Hindlimb muscle (tissue), 1 donor: Measurements from ENCODE around the gene INSYN1. TPM values are rescaled to one million over a fixed set of nuclear protein-coding genes. Genes with fewer than 3 reads are reported as not detected.
"Not testable (repeated sequence)": the region's sequence is repeated elsewhere in the genome, so short reads cannot be mapped to it uniquely, and the experiment has no call there.

Source experiments
- DNase-seq: peaks from one replicate; pipeline ENCODE4 v3.0.0-alpha.2; 2013
- polyA plus RNA-seq: library from polyadenylated mRNA; unstranded; fragments of 120-200 nt; gene quantifications from one replicate; pipeline ENCODE4 v1.2.1, GENCODE V29; 2013; ENCODE audit not compliant: insufficient read length

The INSYN1 gene
- polyA plus RNA-seq, 1 donor: 4.3 TPM

DNA sequence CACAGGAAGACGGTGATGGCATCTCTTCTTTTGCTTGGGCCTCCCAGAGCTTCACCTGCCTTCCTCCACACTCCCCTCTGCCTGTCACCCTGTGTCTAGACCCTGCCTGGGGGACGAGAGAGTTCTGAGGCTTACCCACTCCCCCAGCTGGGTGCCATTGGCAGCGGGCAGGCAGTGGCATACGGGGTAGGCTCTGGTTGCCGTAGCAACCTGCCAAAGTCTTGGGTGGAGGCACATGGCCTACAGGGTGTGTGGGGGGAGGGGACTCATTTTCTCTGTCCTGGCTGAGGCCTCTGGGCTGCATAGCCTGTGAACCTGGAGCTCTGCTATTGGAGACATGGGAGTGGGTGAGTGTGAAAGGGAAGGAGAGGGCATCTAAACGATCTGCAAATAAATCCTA lies 4.4 kb downstream of the INSYN1 start:
- DNase-seq: no peak

DNA sequence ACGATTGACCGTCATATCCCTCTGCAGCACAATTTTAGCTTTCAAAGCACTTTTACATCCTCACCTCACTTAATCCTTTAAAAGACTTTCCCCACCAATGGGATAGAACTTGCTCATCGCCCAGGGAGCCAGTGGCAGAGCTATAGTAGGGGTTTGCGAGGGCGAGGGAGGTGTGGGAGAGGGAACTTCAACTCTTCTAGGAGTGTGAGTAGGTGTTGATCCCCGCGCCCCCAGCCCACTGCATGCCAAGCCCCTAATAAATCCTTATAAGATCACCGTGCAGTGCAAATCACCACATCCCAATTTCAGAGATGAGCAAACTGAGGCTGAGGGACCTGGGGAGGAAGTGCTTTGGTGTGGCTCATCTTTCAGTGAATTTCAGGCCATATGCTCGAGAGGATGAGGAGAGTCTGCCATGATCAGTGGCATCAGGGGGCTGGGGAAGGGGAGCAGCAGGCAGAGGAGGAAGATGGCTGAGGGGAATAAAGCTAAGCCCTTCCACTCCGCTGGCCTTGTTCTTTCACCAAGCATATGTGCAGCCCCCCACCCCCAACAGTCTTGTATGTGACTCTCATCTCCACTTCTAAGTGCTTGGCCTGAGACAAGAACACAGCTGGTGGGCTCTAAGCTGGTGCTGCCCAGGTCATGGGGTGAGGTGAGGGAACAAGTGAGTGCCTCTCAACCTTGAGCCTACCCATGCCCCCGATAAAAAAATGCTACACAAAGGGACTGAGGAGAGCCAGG lies 5.1 kb downstream of the INSYN1 start:
- DNase-seq: no peak

DNA sequence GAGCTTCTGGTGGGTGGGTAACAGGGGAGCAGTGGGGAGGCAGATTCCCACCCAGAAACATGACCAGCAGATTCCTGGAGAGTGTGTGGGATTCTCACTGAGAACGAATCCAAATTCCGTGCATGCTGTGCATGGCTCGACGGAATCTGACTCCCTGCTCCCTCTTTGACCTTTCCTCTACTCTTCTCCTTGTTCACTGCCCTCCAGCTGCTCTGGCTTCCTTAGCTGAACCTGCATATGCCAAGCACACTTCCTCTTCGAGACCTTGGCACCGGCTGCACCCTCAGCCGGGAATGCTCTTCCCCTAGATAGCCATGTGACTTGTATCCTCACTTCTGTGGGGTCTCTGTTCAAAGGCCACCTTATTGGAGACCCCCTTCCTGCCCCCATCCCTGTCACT lies 6.3 kb downstream of the INSYN1 start:
- DNase-seq: no peak

DNA sequence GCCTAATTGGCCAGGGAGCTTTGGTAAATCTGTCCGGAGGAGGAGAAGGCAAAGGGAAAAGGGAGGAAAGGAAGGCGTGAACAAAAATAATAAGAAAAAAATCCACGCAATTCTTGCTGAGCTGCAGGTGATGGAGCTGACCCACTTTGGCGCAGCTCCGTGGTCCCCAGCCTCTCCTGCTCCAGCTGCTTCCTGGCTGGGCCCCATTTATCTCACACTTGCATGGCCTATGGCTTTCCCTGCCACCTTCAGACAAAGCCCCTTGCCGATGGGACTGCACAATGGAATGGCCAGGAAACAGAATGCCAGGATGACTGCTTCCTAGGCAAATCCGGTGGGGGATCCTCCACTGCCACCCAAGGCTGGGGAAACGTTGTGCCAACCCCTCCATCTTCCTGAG lies 6.9 kb downstream of the INSYN1 start:
- DNase-seq: no peak

DNA sequence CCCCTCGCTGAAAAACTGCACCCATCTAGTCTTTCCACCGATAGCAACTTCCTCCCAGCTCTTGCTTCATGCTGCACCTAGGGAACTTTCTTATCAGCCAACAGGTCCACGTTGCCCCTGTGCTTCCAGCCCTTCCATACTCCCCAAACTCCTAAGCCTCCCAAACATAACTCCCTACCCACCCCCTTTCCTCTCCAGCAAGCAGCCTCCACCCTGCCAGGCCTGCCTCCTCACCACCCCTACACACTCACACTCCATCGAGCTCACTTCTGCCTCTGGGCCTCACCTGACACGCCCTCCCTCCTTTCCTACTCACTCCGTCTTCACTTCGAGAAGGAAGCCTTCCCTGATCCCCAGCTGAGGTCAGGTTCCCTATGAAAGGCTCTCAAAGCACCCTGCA lies 8.1 kb downstream of the INSYN1 start:
- DNase-seq: no peak

- DNase-seq: no peak
Observed at GRCh38 chr15:73744293-73744692, 8.9 kb downstream of the INSYN1 start.

DNA sequence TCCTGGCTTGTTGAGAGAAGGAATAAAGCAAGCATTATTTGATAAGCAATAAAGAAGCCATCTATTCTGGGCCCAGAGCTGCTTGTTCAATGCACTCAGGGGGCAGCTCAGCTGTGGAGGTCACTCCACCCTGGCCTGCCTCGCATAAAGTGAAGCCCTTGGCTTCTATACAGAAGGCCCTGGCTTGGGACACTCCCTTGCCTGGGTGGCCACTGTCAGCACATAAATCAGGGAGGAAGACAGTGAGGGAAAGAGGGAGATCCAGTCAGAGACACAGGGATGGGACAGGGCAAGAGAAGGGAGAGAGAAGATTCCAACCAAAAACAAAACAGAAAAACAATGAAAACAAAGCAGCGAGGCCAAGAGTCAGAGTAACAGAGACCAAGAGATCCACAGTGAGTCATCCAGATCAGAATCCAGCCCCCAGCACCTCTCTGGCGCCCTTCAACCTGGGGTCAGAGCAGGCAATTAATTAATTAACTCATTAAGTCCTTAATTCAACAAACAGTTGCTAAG lies 11.8 kb downstream of the INSYN1 start:
- DNase-seq: no peak

GRCh38 chr15:73740152-73741048 lies 12.8 kb downstream of the INSYN1 start:
- DNase-seq: no peak

DNA sequence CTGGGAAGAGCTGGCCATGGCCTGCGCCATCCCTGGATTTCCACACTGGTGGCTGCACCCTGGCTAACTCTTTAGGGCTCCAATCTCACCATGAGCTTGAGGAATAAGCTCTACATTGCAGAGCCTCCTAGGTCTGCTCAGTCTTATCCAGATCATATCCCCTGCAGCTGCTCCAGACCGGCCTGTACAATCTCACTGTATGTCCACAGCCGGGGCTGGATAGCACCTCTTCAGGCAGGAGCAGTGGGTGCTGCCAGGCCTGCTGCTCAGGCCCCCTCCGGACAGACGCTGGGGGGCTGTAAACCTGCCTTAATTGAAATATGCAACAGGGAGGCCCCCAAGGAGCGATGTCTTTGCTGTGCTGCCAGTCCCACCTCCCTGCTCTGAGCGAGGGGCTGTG lies 15.6 kb downstream of the INSYN1 start:
- DNase-seq: no peak

- DNase-seq: no peak
Observed at GRCh38 chr15:73732930-73733329, 20.2 kb downstream of the INSYN1 start.

GRCh38 chr15:73732051-73732450 lies 21.1 kb downstream of the INSYN1 start:
- DNase-seq: not testable (repeated sequence)

GRCh38 chr15:73727330-73727976 lies 25.7 kb downstream of the INSYN1 start:
- DNase-seq: no peak

- no peak for DNase-seq
Observed at GRCh38 chr15:73724212-73724611, 28.9 kb downstream of the INSYN1 start.

DNA sequence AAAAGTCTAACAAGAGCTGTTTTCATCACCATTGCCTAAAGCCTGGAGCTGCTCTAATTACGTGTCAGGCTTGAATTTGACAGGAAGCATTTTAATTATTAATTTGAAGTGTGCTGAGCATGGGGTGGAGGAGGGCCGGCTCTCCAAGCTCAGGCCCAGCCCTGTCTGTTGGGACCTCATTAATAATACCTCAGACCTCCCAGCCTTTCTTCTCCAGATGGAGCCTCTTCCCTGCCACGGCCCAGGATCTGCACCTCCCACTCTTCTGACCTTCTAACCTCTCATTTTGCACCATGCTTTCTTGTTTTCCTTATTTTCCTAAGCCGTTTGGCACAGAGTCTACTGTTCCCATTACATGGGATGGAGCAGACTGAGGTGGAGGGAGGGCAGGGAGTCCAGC lies 30.0 kb downstream of the INSYN1 start:
- DNase-seq: no peak

DNA sequence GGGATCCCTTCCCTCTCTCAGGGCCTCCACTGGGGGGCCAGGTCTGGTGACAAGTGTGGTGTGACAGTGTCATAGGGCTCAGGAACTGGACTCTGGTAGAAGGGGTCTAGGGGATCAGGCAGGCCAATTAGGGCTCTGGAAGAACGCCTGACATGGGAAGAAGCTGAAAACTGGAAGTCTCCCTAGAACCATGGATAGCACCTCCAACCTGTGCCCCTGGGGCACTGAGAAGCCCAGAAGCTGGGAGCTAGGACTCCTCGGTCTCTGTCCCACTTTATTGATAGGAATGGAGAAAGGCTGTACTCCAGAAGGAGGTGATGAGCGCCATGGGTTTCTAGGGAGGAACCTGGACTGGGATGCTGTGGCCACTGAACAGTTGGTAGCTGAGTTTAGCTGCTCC lies 30.7 kb downstream of the INSYN1 start:
- DNase-seq: no peak

- DNase-seq: no peak
Observed at GRCh38 chr15:73718694-73719093, 34.5 kb downstream of the INSYN1 start.

GRCh38 chr15:73717802-73718201 lies 35.3 kb downstream of the INSYN1 start:
- no peak for DNase-seq

GRCh38 chr15:73717206-73717605 lies 35.9 kb downstream of the INSYN1 start:
- DNase-seq: no peak

GRCh38 chr15:73716417-73716816 lies 36.7 kb downstream of the INSYN1 start:
- no peak for DNase-seq

DNA sequence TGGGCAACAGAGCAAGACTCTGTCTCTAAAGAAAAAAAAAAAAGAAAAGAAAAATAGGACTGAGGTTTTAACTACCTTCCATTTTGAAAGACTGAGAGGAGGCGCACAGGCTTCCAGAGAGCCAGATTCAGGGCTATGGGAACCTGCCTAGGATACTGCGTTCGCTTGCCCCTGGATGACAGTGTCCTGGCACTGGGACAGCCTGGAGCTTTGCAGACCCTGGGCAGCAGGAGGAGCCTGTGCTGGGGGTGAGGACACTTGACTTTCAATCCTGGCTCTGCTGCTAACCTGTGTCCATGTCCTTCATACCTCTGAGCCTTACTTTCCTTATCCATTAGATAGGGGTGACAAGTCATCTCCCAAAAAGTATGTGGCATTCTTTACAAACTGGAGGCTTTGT lies 37.7 kb downstream of the INSYN1 start:
- no peak for DNase-seq

DNA sequence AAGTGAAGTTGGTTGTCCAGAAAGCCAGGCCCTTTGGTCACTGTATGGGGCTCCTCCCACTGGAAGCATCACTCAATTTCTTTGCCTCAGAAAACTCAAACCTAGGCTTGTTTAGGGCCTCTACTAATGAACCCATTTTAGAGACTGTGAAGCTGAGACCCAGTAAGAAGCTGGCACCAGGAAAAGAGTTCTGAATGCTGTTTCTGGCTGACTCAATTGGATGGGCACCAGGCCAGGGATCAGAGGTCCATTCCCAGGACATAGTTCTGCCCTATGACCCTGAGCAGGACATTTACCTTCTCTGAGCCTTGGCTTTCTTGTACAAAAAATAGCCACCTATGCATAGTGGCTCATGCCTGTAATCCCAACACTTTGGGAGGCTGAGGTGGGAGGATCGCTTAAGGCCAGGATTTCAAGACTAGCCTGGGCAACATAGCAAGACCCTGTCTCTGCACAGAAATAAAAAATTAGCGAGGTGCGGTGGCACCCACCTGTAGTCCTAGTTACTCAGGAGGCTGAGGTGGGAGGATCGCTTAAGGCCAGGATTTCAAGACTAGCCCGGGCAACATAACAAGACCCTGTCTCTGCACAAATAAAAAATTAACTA lies 38.4 kb downstream of the INSYN1 start:
- no peak for DNase-seq

- no peak for DNase-seq
Observed at GRCh38 chr15:73712107-73712506, 41.0 kb downstream of the INSYN1 start.

- DNase-seq: no peak
Observed at GRCh38 chr15:73711526-73711925, 41.6 kb downstream of the INSYN1 start.
